GM12878 (cell line): ENCODE measurements around the gene NPAS3. TPM values are rescaled to one million over a fixed set of nuclear protein-coding genes. Genes with fewer than 3 reads are reported as not detected.

Experiments
- ATAC-seq: fragments of 200-7000 bp; cut with Tn5 transposase; 3 replicates; pipeline ENCODE4 v1.9.1; 2020; ENCODE audit warnings: mild to moderate bottlenecking, moderate library complexity
- BruUV-seq: library from RNA; stranded (reverse); fragments of 400-500 nt; replicated peaks from 2 replicates; lab custom pipeline; 2021; lab: Mats Ljungman, UMichigan
- CTCF ChIA-PET: fragments of 300-600 bp; sonication (Branson Sonifier 250); formaldehyde crosslinking; extraction: SDS; loops from one replicate; lab custom pipeline; 2021; ENCODE audit warnings: inconsistent platforms; lab: Yijun Ruan, JAX
- POLR2A ChIA-PET: fragments of 350-600 bp; formaldehyde crosslinking; extraction: SDS; loops from one replicate; lab custom pipeline; 2021; ENCODE audit warnings: inconsistent platforms; lab: Charles Lee
- RAD21 ChIA-PET: fragments of 300-600 bp; sonication (Branson Sonifier 250); formaldehyde crosslinking; loops from one replicate; lab custom pipeline; 2023; ENCODE audit warnings: antibody characterized with exemption; ENCODE audit not compliant: unreplicated experiment; lab: Charles Lee
- SMC1A ChIA-PET: fragments of 300-600 bp; sonication (Branson Sonifier 250); formaldehyde crosslinking; loops from one replicate; lab custom pipeline; 2023; ENCODE audit not compliant: unreplicated experiment, uncharacterized antibody; lab: Charles Lee
- DNase-seq: peaks from one replicate; pipeline ENCODE4 v3.0.0-alpha.2; 2011; ENCODE audit warnings: low read depth, low spot score
- FAIRE-seq: peaks from 3 replicates; lab custom pipeline; 2011; peaks lifted over from hg19 to GRCh38; lab: Jason Lieb, UNC
- H2AFZ ChIP-seq: 2 replicates; pipeline ENCODE4 v1.6.0; 2011; ENCODE audit warnings: low read depth, low read length, control low read depth; ENCODE audit not compliant: control insufficient read depth
- H3K27ac ChIP-seq: 2 replicates; pipeline ENCODE4 v1.5.1; 2011; ENCODE audit warnings: control low read depth; ENCODE audit not compliant: control insufficient read depth, insufficient read depth
- H3K27me3 ChIP-seq, 2 experiments: replicated peaks in 1 of 2; 2 replicates each; pipeline versions ENCODE4 v1.6.0 to v1.6.1; 2011; ENCODE audit warnings: low read length in 1 of 2; ENCODE audit not compliant: control insufficient read depth in 2 of 2, insufficient read depth in 2 of 2
- H3K36me3 ChIP-seq, 2 experiments: 2 replicates each; pipeline ENCODE4 v1.5.1; 2011; ENCODE audit warnings: low read length in 1 of 2; ENCODE audit not compliant: control insufficient read depth in 2 of 2, insufficient read depth in 2 of 2
- H3K4me1 ChIP-seq: 2 replicates; pipeline ENCODE4 v1.6.1; 2011; ENCODE audit warnings: mild to moderate bottlenecking, low read length, moderate library complexity, mixed read lengths; ENCODE audit not compliant: control insufficient read depth, insufficient read depth
- H3K4me2 ChIP-seq: 2 replicates; pipeline ENCODE4 v1.6.0; 2011; ENCODE audit warnings: control low read depth; ENCODE audit not compliant: control insufficient read depth, insufficient read depth
- H3K4me3 ChIP-seq: fragments of 200-600 bp; sonication (generic); 2 replicates; pipeline ENCODE4 v1.5.1; 2016
- H3K79me2 ChIP-seq: 2 replicates; pipeline ENCODE4 v1.6.0; 2011; ENCODE audit warnings: low read length; ENCODE audit not compliant: control insufficient read depth, insufficient read depth
- H3K9ac ChIP-seq: 2 replicates; pipeline ENCODE4 v1.8.0; 2011; ENCODE audit warnings: low read length, control low read depth, mixed read lengths; ENCODE audit not compliant: control insufficient read depth, insufficient read depth
- H3K9me3 ChIP-seq: replicated peaks from 3 replicates; pipeline ENCODE4 v1.5.1; 2011; ENCODE audit warnings: mild to moderate bottlenecking, low read length; ENCODE audit not compliant: control insufficient read depth, insufficient read depth
- H4K20me1 ChIP-seq: 2 replicates; pipeline ENCODE4 v1.6.0; 2011; ENCODE audit not compliant: control insufficient read depth, insufficient read depth
- BHLHE40 ChIP-seq, 2 experiments: fragments of 450-650 bp in 1 of 2; IDR thresholded peaks; 2 replicates each; pipeline ENCODE4 v1.6.1; 2011 to 2017; ENCODE audit warnings: low read depth in 2 of 2, borderline replicate concordance in 1 of 2, improper control_type of control experiment in 1 of 2, low read length in 1 of 2, mild to moderate bottlenecking in 1 of 2
- CBX5 ChIP-seq: sonication (generic); IDR thresholded peaks from 2 replicates; pipeline ENCODE4 v1.6.1; 2016; ENCODE audit warnings: low read depth, moderate library complexity, mild to moderate bottlenecking, inconsistent platforms
- MEF2B ChIP-seq: fragments of 450-650 bp; IDR thresholded peaks from 2 replicates; pipeline ENCODE4 v1.6.1; 2018; ENCODE audit warnings: mild to moderate bottlenecking, moderate library complexity; ENCODE audit not compliant: partially characterized antibody, poor library complexity, severe bottlenecking
- NKRF ChIP-seq: fragments of 450-650 bp; conservative IDR thresholded peaks from 2 replicates; pipeline ENCODE4 v1.6.1; 2017; ENCODE audit warnings: mild to moderate bottlenecking, moderate library complexity
- PML ChIP-seq: IDR thresholded peaks from 2 replicates; pipeline ENCODE4 v1.6.1; 2012; ENCODE audit warnings: low read length, inconsistent platforms
- POLR2AphosphoS5 ChIP-seq: IDR thresholded peaks from 2 replicates; pipeline ENCODE4 v1.6.1; 2011; ENCODE audit warnings: mild to moderate bottlenecking, low read length, inconsistent platforms
- RBBP5 ChIP-seq: fragments of 200-600 bp; sonication (generic); conservative IDR thresholded peaks from 2 replicates; pipeline ENCODE4 v1.6.1; 2016
- RFX5 ChIP-seq: IDR thresholded peaks from 2 replicates; pipeline ENCODE4 v1.6.1; 2011; ENCODE audit warnings: low read depth, low read length, improper control_type of control experiment
- STAT3 ChIP-seq: IDR thresholded peaks from 2 replicates; pipeline ENCODE4 v1.6.1; 2011; ENCODE audit warnings: low read depth, low read length, improper control_type of control experiment
- TBL1XR1 ChIP-seq: IDR thresholded peaks from 2 replicates; pipeline ENCODE4 v1.6.1; 2012; ENCODE audit warnings: low read depth, low read length, improper control_type of control experiment
- ZBTB11 ChIP-seq: fragments of 450-650 bp; formaldehyde crosslinking; IDR thresholded peaks from 2 replicates; pipeline ENCODE4 v1.5.0; 2022; ENCODE audit warnings: mild to moderate bottlenecking, missing genetic modification characterization
- ZNF622 ChIP-seq: fragments of 450-650 bp; IDR thresholded peaks from 2 replicates; pipeline ENCODE4 v1.6.1; 2017; ENCODE audit warnings: mild to moderate bottlenecking, inconsistent platforms
- WGBS: methylation state at CpG from one replicate; pipeline ENCODE4 v1.1.6; 2016; ENCODE audit warnings: low lambda C conversion rate; ENCODE audit not compliant: insufficient replicate concordance, insufficient coverage; ENCODE audit errors: missing lambda C conversion rate; 5-methylcytosine and 5-hydroxymethylcytosine counted together
- in situ Hi-C: fragments of 300-500 bp; cut with MboI; formaldehyde crosslinking; loops from 9 replicates; pipeline ENCODE4 v1.14.3; 2018; ENCODE audit warnings: mixed read lengths
- intact Hi-C: fragments of 100-400 bp; cut with micrococcal nuclease; formaldehyde crosslinking; loops from one replicate; pipeline ENCODE4 v1.14.2; 2022; ENCODE audit not compliant: unreplicated experiment
- polyA plus RNA-seq, 11 experiments: library from polyadenylated mRNA; depleted of rRNA in 4 of 11; unstranded in 6 of 11; stranded (reverse) in 5 of 11; fragments of >200 nt; fragmentation: Nextera tagmentation in 4 of 11; fragmentation: Illumina TruSeq in 1 of 11; extraction: Ambion mirVana in 4 of 11; extraction: Trizol in 1 of 11; gene quantifications; 1 replicate in 1 of 11; 2 replicates in 10 of 11; pipeline versions ENCODE4 v1.2.1 to v1.2.3, GENCODE V29; 2011 to 2016; ENCODE audit warnings: inconsistent platforms in 2 of 11, missing spikeins in 2 of 11, low read depth in 1 of 11
- total RNA-seq, 4 experiments: library from RNA; depleted of rRNA in 3 of 4; stranded (reverse); fragments of >200 nt in 3 of 4; fragmentation: Illumina TruSeq in 1 of 4; extraction: Trizol in 1 of 4; gene quantifications; 2 replicates each; pipeline versions ENCODE4 v1.2.1 to v1.2.3, GENCODE V29; 2013 to 2021
- TF ChIP-seq, protein P1 (sequence below): fragments of 450-650 bp; IDR thresholded peaks from 2 replicates; pipeline ENCODE4 v1.6.1; 2014; ENCODE audit warnings: mild to moderate bottlenecking
- TF ChIP-seq, protein P2 (sequence below): IDR thresholded peaks from 2 replicates; pipeline ENCODE4 v1.6.1; 2012; ENCODE audit warnings: low read length, inconsistent platforms
- TF ChIP-seq, protein P3 (sequence below): fragments of 150-350 bp; IDR thresholded peaks from 2 replicates; pipeline ENCODE4 v1.6.1; 2014; ENCODE audit warnings: mild to moderate bottlenecking, low read depth, low read length

The NPAS3 gene
- total and polyA plus RNA-seq, 10 of the 15 experiments (the other 5 are each of a cell fraction or from before 2014, with no cell fraction given) = under 0.01 to 2.7 (median 0.03) TPM; not detected in 6

DNA sequence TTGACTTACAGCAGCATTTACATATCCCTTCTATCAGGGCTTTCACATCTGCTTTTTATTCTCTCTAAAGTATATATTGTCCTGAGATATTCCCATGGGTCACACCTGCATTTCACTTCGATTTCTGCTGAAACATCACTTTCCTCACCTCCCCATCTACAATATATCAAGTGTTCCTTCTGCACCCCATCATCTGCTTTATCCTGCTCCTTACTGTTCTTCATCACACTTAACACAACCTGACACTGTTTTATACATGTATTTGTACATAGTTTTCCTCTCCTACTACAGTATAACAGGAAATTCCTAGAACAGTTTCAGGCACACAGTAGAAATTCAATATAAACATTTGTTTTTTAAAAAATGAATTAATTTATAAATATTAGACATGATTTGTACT, 809.1 kb downstream of the NPAS3 start:
- Histone ChIP-seq H2AFZ (no peak overlapping the region), H4K20me1 (no peaks in the 10 kb centered on the region), H3K4me3 (no peak overlapping the region), H3K27ac (no peak overlapping the region), H3K79me2 (no peaks in the 10 kb centered on the region), H3K9ac (no peak overlapping the region), H3K4me1 (no peaks in the 10 kb centered on the region), H3K9me3 (no peaks in the 10 kb centered on the region), H3K4me2 (no peak overlapping the region), H3K36me3 (no peaks in the 10 kb centered on the region), H3K27me3 (no peaks in the 10 kb centered on the region)
- ATAC-seq = no peak
- no peak for FAIRE-seq
- no peak for TF ChIP-seq ZBTB11 (CRISPR knock-in tag)
- TF ChIP-seq, protein P1, sequence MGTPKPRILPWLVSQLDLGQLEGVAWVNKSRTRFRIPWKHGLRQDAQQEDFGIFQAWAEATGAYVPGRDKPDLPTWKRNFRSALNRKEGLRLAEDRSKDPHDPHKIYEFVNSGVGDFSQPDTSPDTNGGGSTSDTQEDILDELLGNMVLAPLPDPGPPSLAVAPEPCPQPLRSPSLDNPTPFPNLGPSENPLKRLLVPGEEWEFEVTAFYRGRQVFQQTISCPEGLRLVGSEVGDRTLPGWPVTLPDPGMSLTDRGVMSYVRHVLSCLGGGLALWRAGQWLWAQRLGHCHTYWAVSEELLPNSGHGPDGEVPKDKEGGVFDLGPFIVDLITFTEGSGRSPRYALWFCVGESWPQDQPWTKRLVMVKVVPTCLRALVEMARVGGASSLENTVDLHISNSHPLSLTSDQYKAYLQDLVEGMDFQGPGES = no peak
- no peak for TF ChIP-seq MEF2B
- TF ChIP-seq CBX5 = no peak
- TF ChIP-seq, protein P2, sequence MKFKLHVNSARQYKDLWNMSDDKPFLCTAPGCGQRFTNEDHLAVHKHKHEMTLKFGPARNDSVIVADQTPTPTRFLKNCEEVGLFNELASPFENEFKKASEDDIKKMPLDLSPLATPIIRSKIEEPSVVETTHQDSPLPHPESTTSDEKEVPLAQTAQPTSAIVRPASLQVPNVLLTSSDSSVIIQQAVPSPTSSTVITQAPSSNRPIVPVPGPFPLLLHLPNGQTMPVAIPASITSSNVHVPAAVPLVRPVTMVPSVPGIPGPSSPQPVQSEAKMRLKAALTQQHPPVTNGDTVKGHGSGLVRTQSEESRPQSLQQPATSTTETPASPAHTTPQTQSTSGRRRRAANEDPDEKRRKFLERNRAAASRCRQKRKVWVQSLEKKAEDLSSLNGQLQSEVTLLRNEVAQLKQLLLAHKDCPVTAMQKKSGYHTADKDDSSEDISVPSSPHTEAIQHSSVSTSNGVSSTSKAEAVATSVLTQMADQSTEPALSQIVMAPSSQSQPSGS = no peak
- TF ChIP-seq RBBP5 = no peak
- TF ChIP-seq TBL1XR1 = no peak
- no peak for TF ChIP-seq BHLHE40 (IDR thresholded peaks at IDR 0.05; ENCODE audit: borderline replicate concordance in 1 of 2, low read depth in 2 of 2, low read length in 1 of 2)
- TF ChIP-seq POLR2AphosphoS5 = no peak
- no peak for TF ChIP-seq ZNF622
- TF ChIP-seq NKRF = no peak
- TF ChIP-seq, protein P3, sequence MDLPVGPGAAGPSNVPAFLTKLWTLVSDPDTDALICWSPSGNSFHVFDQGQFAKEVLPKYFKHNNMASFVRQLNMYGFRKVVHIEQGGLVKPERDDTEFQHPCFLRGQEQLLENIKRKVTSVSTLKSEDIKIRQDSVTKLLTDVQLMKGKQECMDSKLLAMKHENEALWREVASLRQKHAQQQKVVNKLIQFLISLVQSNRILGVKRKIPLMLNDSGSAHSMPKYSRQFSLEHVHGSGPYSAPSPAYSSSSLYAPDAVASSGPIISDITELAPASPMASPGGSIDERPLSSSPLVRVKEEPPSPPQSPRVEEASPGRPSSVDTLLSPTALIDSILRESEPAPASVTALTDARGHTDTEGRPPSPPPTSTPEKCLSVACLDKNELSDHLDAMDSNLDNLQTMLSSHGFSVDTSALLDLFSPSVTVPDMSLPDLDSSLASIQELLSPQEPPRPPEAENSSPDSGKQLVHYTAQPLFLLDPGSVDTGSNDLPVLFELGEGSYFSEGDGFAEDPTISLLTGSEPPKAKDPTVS = no peak
- no peak for TF ChIP-seq PML
- TF ChIP-seq RFX5 = no peak
- TF ChIP-seq STAT3 = no peak
- POLR2A ChIA-PET = no interaction called here
- CTCF ChIA-PET = no interaction called here
- no peak for DNase-seq
- SMC1A ChIA-PET = interaction anchor here (0.6 kb wide), 1 partner anchor 1330 kb away, joined by 3 read pairs; no protein-coding TSS in a partner anchor
- intact Hi-C loops = no loop called here
- RAD21 ChIA-PET = no interaction called here
- in situ Hi-C loops = no loop called here
- BruUV-seq = no TSS peak
- 0% methylated on average over 1 of the region's 1 CpG for WGBS
